Ecto neural progenitor cell (in vitro differentiated cells): Measurements from ENCODE around the gene MAP3K9.

Experiments
- DNase-seq: peaks from one replicate; pipeline ENCODE4 v3.0.0-alpha.2; 2018; ENCODE audit warnings: low spot score

MAP3K9 gene

DNA sequence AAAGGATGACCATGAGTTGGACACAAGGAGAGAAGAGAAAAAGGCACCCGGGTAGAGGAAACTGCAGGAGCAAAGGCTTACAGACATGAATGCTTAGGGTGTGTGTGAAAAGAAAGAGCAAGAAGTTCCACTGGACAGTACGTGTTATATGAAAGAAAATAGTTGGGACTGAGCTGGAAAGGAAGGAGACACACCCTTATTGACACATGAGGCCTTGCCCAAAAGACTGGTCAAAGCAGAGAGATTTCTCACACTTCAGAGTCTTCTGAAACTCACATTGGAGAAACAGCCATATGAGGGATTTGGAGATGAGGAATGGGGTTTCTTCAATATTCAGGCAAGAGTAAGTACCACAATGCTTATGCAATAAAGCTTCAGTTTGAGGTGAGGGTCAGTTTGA is 111.6 kb downstream of the MAP3K9 start:
- no peak for DNase-seq

DNA sequence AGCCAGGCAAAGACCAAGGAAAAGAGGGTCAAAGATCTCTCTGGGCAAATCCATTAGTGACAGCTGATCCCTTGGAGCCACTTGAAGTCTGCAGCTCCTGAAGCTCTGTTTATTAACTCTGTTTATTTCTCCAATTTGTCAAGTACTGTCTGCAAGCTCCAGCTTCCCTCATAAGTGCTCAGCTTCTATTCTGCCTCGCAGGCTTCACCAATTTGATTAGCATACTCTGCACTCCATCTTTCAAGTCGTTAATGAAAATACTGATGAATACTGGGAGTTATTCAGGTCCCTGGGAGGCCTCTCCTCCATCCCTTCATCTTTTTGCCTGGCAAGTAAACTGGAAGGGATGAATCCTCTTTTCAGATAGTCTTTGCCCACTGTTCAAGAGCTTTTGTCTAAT is 113.3 kb downstream of the MAP3K9 start:
- no peak for DNase-seq

DNA sequence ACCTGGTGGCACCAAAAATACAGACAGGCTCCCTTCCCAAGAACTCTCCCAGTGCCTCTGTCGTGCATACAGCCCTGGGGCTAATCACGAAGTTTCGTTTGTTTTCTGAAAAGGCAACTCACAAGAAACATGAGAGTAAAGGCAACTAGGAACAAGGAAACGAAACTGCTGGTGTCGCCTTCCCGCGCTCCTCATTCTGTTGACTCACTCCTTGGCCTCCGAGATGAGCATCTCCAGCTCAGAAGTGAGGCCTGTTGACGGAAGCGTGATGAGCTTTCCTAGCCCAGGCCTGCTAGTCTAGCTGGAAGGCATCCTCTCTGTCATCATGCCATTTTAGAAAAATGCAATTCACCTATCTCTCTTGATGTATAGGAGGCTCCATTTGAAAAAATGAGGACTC is 117.1 kb downstream of the MAP3K9 start:
- DNase-seq = no peak

DNA sequence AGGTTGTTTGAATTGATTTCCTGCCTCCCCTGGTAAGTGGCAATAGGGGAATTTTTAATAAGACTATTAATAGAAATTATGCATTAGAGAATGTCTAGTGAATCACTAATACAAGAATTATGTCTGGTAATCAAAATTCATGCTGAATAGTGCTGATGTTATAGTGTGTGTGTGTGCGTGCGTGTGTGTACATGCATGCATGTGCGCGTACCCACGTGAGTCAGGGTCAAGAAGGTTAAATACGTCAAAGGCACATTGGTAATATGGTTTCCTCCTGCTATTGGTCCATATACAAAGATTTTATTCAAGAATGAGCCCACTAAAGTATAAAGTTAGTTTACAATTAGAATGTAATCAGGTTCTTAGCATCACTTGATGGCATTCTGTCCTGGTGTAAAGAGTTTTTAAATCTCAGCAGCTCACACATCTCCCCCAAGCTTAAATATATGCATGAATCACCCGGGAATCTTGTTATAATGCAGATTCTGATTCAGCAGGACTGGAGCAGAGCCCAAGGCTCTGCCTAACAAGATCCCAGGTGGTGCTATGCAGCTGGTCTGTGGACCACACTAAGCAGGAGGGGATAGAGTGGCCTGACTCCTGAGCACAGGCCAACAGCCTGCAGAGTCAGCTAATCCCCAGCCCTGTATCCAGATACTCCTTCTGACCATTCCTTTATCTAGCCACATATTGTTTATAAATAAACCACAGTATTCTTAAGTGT is 123.7 kb downstream of the MAP3K9 start:
- DNase-seq = no peak

DNA sequence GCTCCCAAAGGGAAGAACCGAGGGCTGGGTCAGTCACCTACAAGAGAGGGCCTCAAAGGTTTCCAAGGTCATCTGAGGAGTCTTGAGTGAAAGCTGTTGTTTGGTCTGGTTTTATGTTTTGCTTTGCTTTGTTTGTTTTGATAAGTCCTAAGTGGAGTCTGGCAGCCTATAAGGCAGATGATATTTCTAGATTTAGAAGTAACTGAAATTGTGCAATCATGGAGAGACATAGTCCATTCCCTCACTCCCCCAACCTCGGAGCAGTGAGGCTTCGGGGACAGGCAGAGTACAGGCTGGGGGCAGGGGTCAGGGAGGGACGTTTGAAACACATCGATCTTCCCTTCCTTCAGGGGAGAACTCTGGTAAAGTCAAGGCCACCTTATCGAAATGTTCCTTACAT is 125.3 kb downstream of the MAP3K9 start:
- no peak for DNase-seq

DNA sequence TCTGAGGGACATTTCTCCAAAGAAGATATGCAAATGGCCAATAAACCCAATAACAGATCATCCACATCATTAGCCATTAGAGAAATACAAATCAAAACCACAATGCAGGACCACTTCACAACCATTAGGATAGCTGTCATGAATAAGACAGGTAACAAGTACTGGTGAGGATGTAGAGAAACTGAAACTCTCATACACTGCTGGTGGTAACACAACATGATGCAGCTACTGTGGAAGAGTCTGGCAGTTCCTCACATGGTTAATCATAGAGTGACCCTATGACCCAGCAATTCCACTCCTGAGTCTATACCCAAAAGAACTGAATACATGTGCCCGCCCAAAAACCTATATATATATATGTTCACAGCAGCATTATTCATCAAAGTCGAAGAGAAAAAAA is 128.6 kb downstream of the MAP3K9 start:
- no peak for DNase-seq

DNA sequence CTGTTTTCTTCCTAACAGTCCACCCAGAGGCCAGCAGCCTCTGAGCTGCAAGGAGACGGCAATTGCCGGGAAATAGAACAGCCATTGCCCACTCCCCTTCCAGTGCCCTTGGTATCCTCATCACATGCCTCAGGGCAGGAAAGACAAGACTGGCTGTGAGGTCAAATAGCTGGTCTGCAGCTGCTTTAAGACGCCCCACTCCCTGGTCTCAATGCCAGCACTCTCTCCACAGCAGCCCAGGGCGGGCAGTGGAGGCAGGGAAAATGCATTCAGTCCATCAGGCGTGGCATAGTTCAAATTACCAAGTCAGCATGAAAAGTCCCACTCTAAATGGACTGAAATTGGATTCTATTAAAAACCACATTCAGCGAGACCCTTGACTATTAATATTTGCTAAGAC is 132.0 kb downstream of the MAP3K9 start:
- DNase-seq = no peak
